Stimulated activated CD4-positive, alpha-beta T cell treated with anti-CD3 and anti-CD28 coated beads, TNF-alpha, amount 100 ng/mL, for 4 hours (primary cell): Measurements from ENCODE around the gene EPHA8.

Source experiments
- DNase-seq, 3 experiments: peaks; one replicate each; pipeline ENCODE4 v3.0.0-alpha.2; 2020; ENCODE audit warnings: low read depth in 3 of 3

Gene EPHA8

GRCh38 chr1:22567197-22567596 lies 3.9 kb downstream of the EPHA8 start:
- DNase-seq, result no peak

- DNase-seq, result no peak
Observed at GRCh38 chr1:22567994-22568393, 4.7 kb downstream of the EPHA8 start.

GRCh38 chr1:22569269-22569668 lies 6.0 kb downstream of the EPHA8 start:
- DNase-seq, result no peak

GRCh38 chr1:22570140-22570909 lies 7.0 kb downstream of the EPHA8 start:
- DNase-seq, result no peak

GRCh38 chr1:22572818-22573217 lies 9.5 kb downstream of the EPHA8 start:
- no peak for DNase-seq

- DNase-seq, result no peak
Observed at GRCh38 chr1:22573237-22573636, 9.9 kb downstream of the EPHA8 start.

GRCh38 chr1:22575532-22576149 lies 12.4 kb downstream of the EPHA8 start:
- DNase-seq, result no peak

GRCh38 chr1:22576150-22576544 lies 12.9 kb downstream of the EPHA8 start:
- DNase-seq, result no peak

GRCh38 chr1:22576617-22577016 lies 13.3 kb downstream of the EPHA8 start:
- DNase-seq, result no peak

- no peak for DNase-seq
Observed at GRCh38 chr1:22578732-22579361, 15.6 kb downstream of the EPHA8 start.

GRCh38 chr1:22579541-22580155 lies 16.4 kb downstream of the EPHA8 start:
- DNase-seq, result no peak

- DNase-seq, result no peak
Observed at GRCh38 chr1:22582661-22583635, 19.7 kb downstream of the EPHA8 start.

- DNase-seq, result no peak
Observed at GRCh38 chr1:22584001-22584562, 20.8 kb downstream of the EPHA8 start.

GRCh38 chr1:22584970-22585369 lies 21.7 kb downstream of the EPHA8 start:
- no peak for DNase-seq

- DNase-seq, result no peak
Observed at GRCh38 chr1:22585471-22585870, 22.2 kb downstream of the EPHA8 start.

GRCh38 chr1:22586356-22587130 lies 23.3 kb downstream of the EPHA8 start:
- DNase-seq, result no peak

- no peak for DNase-seq
Observed at GRCh38 chr1:22587247-22587646, 24.0 kb downstream of the EPHA8 start.

- no peak for DNase-seq
Observed at GRCh38 chr1:22588899-22589422, 25.7 kb downstream of the EPHA8 start.

GRCh38 chr1:22591576-22591975 lies 28.3 kb downstream of the EPHA8 start:
- DNase-seq, result no peak

GRCh38 chr1:22592051-22592450 lies 28.8 kb downstream of the EPHA8 start:
- no peak for DNase-seq
